GM12874 (cell line): ENCODE measurements around the gene SLC24A3.

Experiments
- CTCF ChIP-seq: IDR thresholded peaks from 2 replicates; pipeline ENCODE4 v1.5.1; 2011; ENCODE audit warnings: low read depth, mild to moderate bottlenecking, control low read depth, low read length, moderate library complexity; ENCODE audit not compliant: insufficient read depth

The SLC24A3 gene

DNA sequence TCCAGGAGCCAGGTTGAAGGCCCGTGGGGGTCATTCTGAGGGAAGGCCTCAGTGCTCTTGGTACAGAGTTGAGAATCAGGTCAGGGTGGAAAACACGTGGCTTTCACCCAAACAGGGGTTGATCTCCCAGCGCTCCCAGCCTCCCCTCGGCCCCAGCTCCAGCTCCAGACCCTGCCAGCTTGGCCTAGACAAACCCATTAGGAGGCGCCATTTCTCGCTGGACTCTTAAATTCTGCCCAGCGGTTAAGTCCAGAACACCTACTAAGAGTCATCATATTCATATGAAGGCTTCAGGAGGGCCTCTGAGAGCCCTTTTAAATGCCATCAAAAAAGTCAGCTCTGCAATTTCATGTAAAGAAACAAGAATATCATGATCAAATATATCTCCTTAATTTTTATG, 387.6 kb downstream of the SLC24A3 start:
- no peak for TF ChIP-seq CTCF

DNA sequence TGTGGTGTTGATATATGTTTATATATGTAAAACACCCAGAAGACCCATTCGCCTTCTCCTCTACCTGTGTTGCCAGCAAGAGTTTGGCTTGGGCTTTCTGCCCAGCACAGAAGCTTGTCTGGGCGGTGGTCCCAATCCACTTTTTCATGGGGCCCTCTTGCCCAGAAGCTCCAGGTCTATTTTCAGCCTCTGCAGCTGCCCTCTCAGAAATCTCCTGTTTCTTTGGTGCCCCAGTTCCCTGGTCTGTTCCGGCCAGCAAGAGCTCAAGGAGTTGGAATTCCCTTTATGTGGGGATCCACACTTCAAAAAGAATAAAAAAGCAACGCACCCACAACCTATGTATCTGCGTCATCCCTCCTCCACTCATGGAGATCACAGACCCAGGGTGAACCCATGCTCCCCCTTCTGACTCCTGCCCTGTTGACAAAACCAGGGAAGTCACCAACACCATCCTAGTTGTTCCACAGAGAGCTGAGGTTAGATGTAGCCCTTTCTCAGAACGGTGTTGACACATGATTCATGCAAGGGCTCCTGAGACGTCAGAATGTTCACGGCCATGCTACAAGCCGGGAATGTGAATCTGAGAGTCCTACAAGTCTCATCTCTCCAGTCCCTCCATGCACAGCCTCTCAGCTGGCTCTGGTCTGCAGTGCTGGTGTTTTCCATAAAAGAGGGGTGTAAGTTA, 388.8 kb downstream of the SLC24A3 start:
- no peak for TF ChIP-seq CTCF

DNA sequence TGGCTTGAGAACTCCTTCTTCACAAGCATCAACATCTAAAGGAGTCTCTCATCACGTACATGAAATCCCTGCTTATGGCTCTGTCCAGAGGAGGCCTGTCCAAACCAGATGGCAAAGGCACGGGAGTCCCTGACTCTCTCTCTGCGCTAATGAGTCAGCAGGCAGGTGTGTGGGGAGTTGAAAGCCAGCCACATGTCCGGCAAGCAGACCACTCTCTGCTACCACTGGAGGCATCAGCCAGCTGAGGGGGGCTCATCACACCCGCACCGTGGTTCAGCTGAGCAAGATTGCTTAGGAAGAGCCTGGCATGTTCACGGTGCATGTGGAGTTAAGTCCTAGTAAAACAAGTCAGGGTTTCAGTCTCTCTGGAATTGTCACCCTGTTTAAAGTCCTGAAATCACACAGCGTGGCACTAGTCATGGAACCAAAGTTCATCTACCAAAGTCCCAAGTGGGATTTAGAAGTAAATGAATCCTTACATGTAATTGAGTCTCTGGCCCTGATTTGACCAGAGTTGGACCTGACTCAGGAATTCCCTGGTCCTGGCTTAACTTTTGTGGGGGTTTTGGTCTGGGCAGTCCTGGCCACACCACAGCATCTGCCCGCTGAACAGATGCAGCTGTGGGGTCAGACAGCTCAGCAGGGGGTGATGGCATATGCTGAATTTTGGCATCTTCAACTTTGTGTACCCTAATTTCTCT, 390.4 kb downstream of the SLC24A3 start:
- no peak for TF ChIP-seq CTCF

DNA sequence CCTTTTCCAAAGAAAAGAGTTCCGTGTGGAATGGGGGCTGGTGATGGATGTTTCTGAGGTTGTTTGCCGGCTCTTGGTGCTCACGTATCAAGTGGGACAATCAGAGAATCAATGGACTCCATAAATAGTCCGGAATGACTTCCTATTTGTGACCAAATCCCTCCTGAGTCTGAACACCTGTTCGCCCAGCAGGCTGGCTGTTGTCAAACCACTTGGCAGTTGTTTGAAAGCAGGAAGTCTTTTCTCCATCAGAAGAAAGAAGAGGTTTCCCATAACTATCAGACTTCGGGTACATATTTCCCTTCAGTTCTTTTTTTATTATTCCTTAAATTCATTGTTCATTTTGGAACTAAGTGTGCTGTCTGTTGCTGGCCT, 390.9 kb downstream of the SLC24A3 start:
- no peak for TF ChIP-seq CTCF

GRCh38 chr20:19605786-19606485, 393.5 kb downstream of the SLC24A3 start:
- TF ChIP-seq CTCF: no peak

GRCh38 chr20:19609642-19610223, 397.3 kb downstream of the SLC24A3 start:
- TF ChIP-seq CTCF: no peak

- no peak for TF ChIP-seq CTCF
Measured at GRCh38 chr20:19615629-19616028, 403.2 kb downstream of the SLC24A3 start.
